GM10847 (cell line): ENCODE results near the gene SNX30.

Experiments used
- POLR2A ChIP-seq: IDR thresholded peaks from 2 replicates; pipeline ENCODE4 v1.6.1; 2011; ENCODE audit not compliant: insufficient read length; ENCODE audit errors: extremely low read depth

Gene SNX30

GRCh38 chr9:112750016-112750763, at the start of gene SNX30:
SNX30 (plus strand) TSS chr9:112750760; CDS start chr9:112751002, 242 bp downstream.
- peak; percentile 30 for TF ChIP-seq POLR2A

GRCh38 chr9:112703304-112703703, 47.3 kb upstream of the SNX30 start:
- no peak for TF ChIP-seq POLR2A

DNA sequence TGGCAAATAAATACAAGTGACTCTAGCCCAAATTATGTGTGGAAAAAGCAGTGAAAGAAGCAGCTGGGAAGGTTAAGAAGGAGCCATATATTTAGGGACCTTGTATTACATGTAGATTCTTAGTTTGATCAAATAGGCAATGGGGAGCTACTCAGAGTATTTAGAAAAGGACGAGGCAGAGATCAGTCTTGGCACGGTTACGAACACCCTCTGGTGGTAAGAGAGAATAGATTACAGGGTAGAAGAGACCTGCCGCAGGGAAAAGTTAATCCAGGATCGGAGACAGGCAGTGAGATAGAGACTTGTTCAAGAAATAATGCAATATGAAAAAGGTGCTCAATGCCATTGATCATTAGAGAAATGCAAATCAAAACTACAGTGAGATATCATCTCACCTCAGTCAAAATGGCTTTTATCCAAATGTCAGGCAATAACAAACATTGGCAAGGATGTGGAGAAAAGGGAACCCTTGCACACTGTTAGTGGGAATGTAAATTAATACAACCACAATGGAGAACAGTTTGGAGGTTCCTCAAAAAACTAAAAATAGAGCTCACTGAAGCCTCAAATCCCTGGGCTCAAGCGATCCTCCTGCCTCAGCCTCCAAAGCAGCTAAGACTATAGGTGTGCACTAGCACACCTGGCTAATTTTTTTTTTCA, 44.7 kb upstream of the SNX30 start:
- TF ChIP-seq POLR2A = no peak

DNA sequence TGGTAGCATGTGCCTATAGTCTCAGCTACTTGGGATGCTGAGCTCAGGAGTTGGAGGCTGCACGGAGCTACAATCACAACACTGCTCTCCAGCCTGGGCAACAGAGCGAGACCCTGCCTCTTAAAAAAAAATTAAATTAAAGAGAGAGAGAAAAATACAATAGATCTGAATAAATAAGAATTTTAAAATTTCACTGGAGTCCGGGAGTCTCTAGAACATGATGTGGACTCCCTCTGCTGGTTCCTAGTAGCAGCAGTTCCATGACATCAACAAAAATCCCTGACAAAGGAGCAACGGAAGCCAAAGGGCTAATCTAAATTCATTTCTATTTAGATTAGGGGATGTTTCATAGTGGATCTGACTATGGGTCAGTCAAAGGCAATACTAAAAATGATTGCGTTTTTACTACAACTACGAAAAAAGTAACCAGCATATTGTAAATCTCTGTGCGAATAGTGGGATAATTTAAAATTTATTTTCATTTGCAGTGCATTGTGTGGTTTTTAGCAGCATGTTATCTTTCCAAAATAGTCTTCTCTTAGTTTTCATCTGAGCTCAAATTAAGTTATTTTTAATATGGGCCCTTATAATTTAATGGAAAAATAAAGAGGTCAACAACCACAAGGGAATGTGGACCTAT, 39.4 kb upstream of the SNX30 start:
- TF ChIP-seq POLR2A = no peak

GRCh38 chr9:112712678-112713077, 37.9 kb upstream of the SNX30 start:
- no peak for TF ChIP-seq POLR2A

- TF ChIP-seq POLR2A = peak; percentile 38
These were observed 32.8 kb upstream of the SNX30 start, which contains the start of gene INIP for GRCh38 chr9:112717661-112718331. INIP (minus strand) TSS chr9:112718117; CDS start chr9:112716485, 1,632 bp downstream.

DNA sequence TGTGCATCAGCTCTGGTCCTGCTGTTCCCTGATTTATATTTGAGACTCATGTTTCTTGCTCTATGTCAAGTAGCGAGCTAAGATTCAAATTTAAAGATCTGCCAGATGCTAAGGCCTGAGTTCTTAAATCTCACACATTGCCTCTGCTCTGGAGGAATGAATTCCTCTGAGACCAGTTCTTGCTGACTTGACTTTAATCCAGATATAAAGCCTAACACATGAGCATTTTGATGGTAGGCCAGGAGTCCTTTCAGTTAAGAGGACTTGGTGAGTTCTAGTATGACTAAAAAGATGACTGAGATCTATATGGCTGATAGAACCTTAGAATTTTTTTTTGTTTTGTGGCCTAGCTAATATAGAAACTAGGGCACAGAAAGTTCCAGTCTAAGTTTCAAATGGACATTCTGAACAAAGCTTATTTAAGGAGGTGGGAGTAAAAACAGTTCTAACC, 31.3 kb upstream of the SNX30 start:
- TF ChIP-seq POLR2A = no peak

GRCh38 chr9:112719696-112720095, 30.9 kb upstream of the SNX30 start:
- no peak for TF ChIP-seq POLR2A

GRCh38 chr9:112720113-112720780, 30.3 kb upstream of the SNX30 start:
- TF ChIP-seq POLR2A = no peak

DNA sequence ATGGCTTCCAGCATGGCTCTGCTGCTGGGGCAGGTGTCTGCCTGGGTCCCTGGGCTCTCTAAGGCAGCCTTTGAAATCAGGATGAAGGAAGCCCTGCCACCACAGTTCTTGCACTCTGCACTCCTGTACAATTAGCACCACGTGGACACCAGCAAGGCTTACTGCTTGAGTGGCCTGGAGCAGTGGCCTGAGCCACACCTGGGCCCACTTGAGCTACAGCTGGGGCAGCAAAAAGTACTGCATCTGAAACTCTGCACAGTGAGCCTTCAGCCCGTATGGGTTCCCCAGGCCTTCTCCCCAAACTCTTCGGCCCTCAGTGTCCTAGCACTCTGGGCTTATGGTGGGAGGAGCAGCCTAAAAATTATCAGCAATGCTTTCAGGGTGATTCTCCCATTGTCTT, 24.6 kb upstream of the SNX30 start:
- TF ChIP-seq POLR2A = no peak

DNA sequence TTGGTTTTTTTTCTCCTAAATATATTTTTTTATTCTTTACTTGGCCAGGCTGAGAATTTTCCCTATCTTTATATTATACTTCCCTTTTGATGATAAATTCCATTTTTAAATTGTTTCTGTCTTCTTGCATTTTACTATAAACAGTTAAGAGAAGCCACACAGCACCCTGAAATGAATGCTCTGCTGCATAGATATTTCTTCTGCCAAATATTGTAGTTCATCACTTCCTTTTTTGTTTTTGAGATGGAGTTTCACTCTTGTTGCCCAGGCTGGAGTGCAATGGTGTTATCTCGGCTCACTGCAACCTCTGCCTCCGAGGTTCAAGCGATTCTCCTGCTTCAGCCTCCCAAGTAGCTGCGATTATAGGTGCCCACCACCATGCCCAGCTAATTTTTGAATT, 24.1 kb upstream of the SNX30 start:
- no peak for TF ChIP-seq POLR2A

- TF ChIP-seq POLR2A = no peak
These were observed 22.2 kb upstream of the SNX30 start for GRCh38 chr9:112728401-112728800.

- no peak for TF ChIP-seq POLR2A
These were observed 18.6 kb upstream of the SNX30 start for GRCh38 chr9:112731971-112732370.

DNA sequence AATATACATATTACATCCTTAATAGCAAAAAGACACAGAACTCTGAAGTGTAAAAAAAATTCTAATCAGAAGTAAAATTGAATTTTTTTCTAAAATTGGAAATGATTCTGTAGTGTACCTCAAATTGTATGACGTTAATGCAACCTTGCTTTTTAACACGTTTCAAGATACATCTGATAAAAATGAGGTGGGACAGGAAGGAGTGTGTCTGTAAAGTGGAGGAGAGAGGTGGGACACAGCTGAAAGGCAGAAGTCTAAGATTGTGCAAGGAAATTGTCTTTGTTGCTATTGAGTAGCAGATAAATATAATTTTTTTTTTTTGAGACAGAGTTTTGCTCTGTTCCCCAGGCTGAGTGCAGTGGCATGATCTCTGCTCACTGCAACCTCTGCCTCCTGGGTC, 15.7 kb upstream of the SNX30 start:
- no peak for TF ChIP-seq POLR2A
